Measurements from ENCODE around the gene ACVR1.

DNA sequence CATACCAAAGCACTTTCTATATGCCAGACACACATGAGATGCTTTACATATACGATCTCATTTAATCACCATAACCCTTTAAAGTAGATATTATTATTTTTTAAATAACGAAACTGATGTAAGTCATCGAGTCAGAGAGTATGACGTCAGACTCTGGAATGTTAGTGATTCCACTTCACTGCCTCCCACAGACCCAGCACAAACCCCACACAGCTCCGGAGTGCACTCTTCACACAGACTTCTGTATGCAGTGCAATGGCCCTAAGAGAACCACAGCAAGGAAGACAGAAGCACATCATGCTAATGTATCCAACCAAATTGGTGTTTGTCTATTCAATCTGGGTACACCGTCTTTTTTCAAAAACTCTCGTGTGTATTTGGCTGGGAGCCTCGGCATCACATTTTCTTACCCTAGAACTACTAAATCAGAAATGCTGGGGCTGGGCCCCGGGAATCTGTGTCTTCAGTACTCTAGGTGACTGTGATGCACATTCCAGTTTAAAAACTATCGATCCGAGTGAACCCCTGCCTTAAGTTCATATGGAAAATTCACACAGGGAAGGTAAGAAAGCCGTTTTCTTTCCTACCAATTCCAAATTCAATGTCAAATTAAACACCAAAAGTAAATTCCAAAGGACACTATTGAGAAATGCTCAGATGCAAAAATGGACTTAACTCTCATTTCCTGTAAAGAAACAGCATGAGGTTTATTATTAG, 129.7 kb downstream of the ACVR1 start:
- TF ChIP-seq POLR2AphosphoS5 (IDR thresholded peaks at IDR 0.05; ENCODE audit: low read depth) (no peak), CTCF (conservative IDR thresholded peaks at IDR 0.05; ENCODE audit: low read depth in 2 of 2) (no peak), EZH2 (IDR thresholded peaks at IDR 0.05; ENCODE audit: low read depth, unreplicated experiment) (no peak), JUNB (IDR thresholded peaks at IDR 0.05; ENCODE audit: unreplicated experiment) (no peak), CREB1 (CRISPR knock-in tag; IDR thresholded peaks at IDR 0.05; ENCODE audit: low read depth) (no peak), REST (IDR thresholded peaks at IDR 0.05; ENCODE audit: unreplicated experiment) (no peak)

Measured in GM23338 (cell line).